SIG-M5 treated with dmso at 0.1 percent for 504 hours (cell line): ENCODE data around the gene YIF1A.

Experiments
- DNase-seq: peaks from one replicate; lab custom pipeline; 2025; ENCODE audit not compliant: unreplicated experiment; lab: John Stamatoyannopoulos, UW

The YIF1A gene

GRCh38 chr11:66248903-66249302, 40.0 kb downstream of the YIF1A start:
- no peak for DNase-seq

- no peak for DNase-seq
Observed at GRCh38 chr11:66247801-66248200, 41.1 kb downstream of the YIF1A start.

GRCh38 chr11:66247295-66247694, 41.6 kb downstream of the YIF1A start:
- DNase-seq: no peak

GRCh38 chr11:66243782-66244535, 45.0 kb downstream of the YIF1A start:
- no peak for DNase-seq

- DNase-seq: no peak
Observed at GRCh38 chr11:66242095-66242765, 46.7 kb downstream of the YIF1A start.

- no peak for DNase-seq
Observed at GRCh38 chr11:66240781-66241136, 48.2 kb downstream of the YIF1A start.

GRCh38 chr11:66239998-66240780, 48.8 kb downstream of the YIF1A start:
- peak; percentile 16 for DNase-seq

- DNase-seq: no peak
Observed at GRCh38 chr11:66239511-66239910, 49.4 kb downstream of the YIF1A start.

- no peak for DNase-seq
Observed at GRCh38 chr11:66238786-66239413, 50.0 kb downstream of the YIF1A start.

GRCh38 chr11:66237867-66238266, 51.1 kb downstream of the YIF1A start:
- no peak for DNase-seq

- DNase-seq: no peak
Observed at GRCh38 chr11:66235141-66235540, 53.8 kb downstream of the YIF1A start.
